Measurements from ENCODE around the gene PRPS2.
A peak's percentile ranks its signal among the peaks of the same experiment; 100 is the strongest.

The PRPS2 gene

GRCh38 chrX:12843668-12844279, 52.6 kb downstream of the PRPS2 start:
- Mint-ChIP-seq H3K4me1 (ENCODE audit: low read depth) (peaks cover 17% of the 10 kb centered on the region), H3K9me3 (no peaks in the 10 kb centered on the region), H3K4me3 (peak overlapping the region; percentile 9), H3K36me3 (ENCODE audit: low read depth) (no peaks in the 10 kb centered on the region), H3K27ac (peak overlapping the region; percentile 66), H3K27me3 (peaks cover 34% of the 10 kb centered on the region)
- DNase-seq = no peak

DNA sequence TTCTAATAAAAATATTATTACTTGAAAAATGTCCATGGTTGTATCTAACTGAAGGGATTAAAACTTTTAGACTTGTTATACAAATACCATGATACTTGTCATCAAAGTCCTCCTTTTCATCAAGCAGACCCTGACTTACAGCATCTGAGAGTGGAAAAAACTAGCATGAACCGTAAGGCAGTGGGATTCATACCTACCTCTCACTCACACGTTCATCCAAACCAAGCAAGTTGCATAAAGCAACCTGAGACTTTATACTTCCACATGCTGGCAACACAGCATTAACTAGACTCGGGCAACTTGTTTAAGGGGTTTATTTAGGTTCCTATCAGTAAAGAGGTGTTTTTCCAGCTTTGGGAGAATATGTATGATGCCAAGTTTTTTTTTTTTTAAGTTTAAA, 53.1 kb downstream of the PRPS2 start:
- Mint-ChIP-seq H3K27me3 (peaks cover 33% of the 10 kb centered on the region), H3K4me3 (peak overlapping the region; percentile 9), H3K4me1 (ENCODE audit: low read depth) (peaks cover 17% of the 10 kb centered on the region), H3K9me3 (peaks cover 1% of the 10 kb centered on the region), H3K27ac (peak overlapping the region; percentile 66), H3K36me3 (ENCODE audit: low read depth) (no peaks in the 10 kb centered on the region)
- no peak for DNase-seq

GRCh38 chrX:12865359-12865758, 74.1 kb downstream of the PRPS2 start:
- H3K27me3 Mint-ChIP-seq = peaks cover 51% of the 10 kb centered on the region
- DNase-seq = no peak
- H3K36me3 Mint-ChIP-seq (ENCODE audit: low read depth) = no peaks in the 10 kb centered on the region
- no peak overlapping the region for H3K27ac Mint-ChIP-seq
- H3K9me3 Mint-ChIP-seq = no peaks in the 10 kb centered on the region
- no peaks in the 10 kb centered on the region for H3K4me1 Mint-ChIP-seq (ENCODE audit: low read depth)
- H3K4me3 Mint-ChIP-seq = no peak overlapping the region

GRCh38 chrX:12866451-12867377, 75.5 kb downstream of the PRPS2 start, which contains the start of gene TLR7:
TLR7 (plus strand) TSS chrX:12867072; CDS start chrX:12867579, 507 bp downstream.
- Mint-ChIP-seq H3K27ac (no peak within 1 kb of the TSS), H3K36me3 (ENCODE audit: low read depth) (no peaks in the 10 kb centered on the region), H3K4me3 (no peak within 1 kb of the TSS), H3K27me3 (peaks cover 52% of the 10 kb centered on the region), H3K9me3 (no peaks in the 10 kb centered on the region), H3K4me1 (ENCODE audit: low read depth) (no peaks in the 10 kb centered on the region)
- no peak for DNase-seq

- Mint-ChIP-seq H3K4me3 (no peak overlapping the region), H3K27ac (no peak overlapping the region), H3K4me1 (ENCODE audit: low read depth) (no peaks in the 10 kb centered on the region), H3K9me3 (no peaks in the 10 kb centered on the region), H3K36me3 (ENCODE audit: low read depth) (no peaks in the 10 kb centered on the region), H3K27me3 (peaks cover 57% of the 10 kb centered on the region)
- no peak for DNase-seq
Measured at GRCh38 chrX:12867685-12868084, 76.5 kb downstream of the PRPS2 start.

GRCh38 chrX:12868747-12869146, 77.5 kb downstream of the PRPS2 start:
- Mint-ChIP-seq H3K27ac (no peak overlapping the region), H3K27me3 (peaks cover 55% of the 10 kb centered on the region), H3K9me3 (no peaks in the 10 kb centered on the region), H3K4me3 (no peak overlapping the region), H3K4me1 (ENCODE audit: low read depth) (no peaks in the 10 kb centered on the region), H3K36me3 (ENCODE audit: low read depth) (no peaks in the 10 kb centered on the region)
- no peak for DNase-seq

DNA sequence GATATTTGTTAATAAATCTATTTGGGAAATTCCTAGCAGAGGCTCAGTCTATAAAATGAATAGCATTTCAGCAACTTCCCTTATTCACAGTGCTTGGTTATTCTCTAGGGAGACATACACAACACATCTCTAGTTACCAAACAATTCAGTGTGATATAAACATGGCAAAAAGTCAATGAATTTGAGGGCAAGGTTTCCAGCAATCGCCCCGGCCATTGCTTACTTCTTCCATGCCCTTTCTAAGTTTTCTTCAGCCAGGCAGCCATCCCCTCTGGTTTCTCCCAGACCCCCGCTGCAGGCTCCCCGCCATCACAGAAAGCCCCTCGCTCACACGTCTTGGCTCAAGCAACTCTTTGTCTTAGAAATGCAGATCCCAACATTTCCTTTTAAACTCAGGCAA, 80.0 kb downstream of the PRPS2 start:
- Mint-ChIP-seq H3K27me3 (peaks cover 53% of the 10 kb centered on the region), H3K4me1 (ENCODE audit: low read depth) (no peaks in the 10 kb centered on the region), H3K36me3 (ENCODE audit: low read depth) (no peaks in the 10 kb centered on the region), H3K9me3 (no peaks in the 10 kb centered on the region), H3K4me3 (no peak overlapping the region), H3K27ac (no peak overlapping the region)
- no peak for DNase-seq

GRCh38 chrX:12872741-12873140, 81.5 kb downstream of the PRPS2 start:
- Mint-ChIP-seq H3K4me3 (no peak overlapping the region), H3K36me3 (ENCODE audit: low read depth) (no peaks in the 10 kb centered on the region), H3K27me3 (peaks cover 50% of the 10 kb centered on the region), H3K4me1 (ENCODE audit: low read depth) (no peaks in the 10 kb centered on the region), H3K27ac (no peak overlapping the region), H3K9me3 (no peaks in the 10 kb centered on the region)
- DNase-seq = no peak
